A549 treated with DMSO at 1 μM for 4 hours (cell line): ENCODE results near the gene PROSER2. TPM values are rescaled to one million over a fixed set of nuclear protein-coding genes. Genes with fewer than 3 reads are reported as not detected.

Experiments used
- total RNA-seq: library from RNA; stranded (reverse); fragments of 200-300 nt; extraction: Qiagen RNA extraction; gene quantifications from 5 replicates; pipeline ENCODE4 v1.2.3, GENCODE V29; 2022; ENCODE audit warnings: low read depth

The PROSER2 gene
- total RNA-seq, result 34.3 to 39.8 TPM (median 38.9 TPM) in 5 replicates

GRCh38 chr10:11823122-11823988 lies at the start of gene PROSER2:
PROSER2 (plus strand) TSS chr10:11823356; CDS start chr10:11852078, 28,722 bp downstream.

Other genes with a start within 250 kb of the PROSER2 start
- gene USP6NL, start 211.7 kb upstream of the PROSER2 start, total RNA-seq, result 12.1 to 15.5 TPM (median 13.9 TPM) in 5 replicates
- gene ECHDC3, start 81.0 kb upstream of the PROSER2 start, total RNA-seq, result 8.9 to 9.7 TPM (median 9.5 TPM) in 5 replicates
- 14.4 to 20.1 TPM (median 17.2 TPM) in 5 replicates for gene UPF2, start 219.5 kb downstream of the PROSER2 start, total RNA-seq
- gene DHTKD1, start 245.6 kb downstream of the PROSER2 start, total RNA-seq, result 7.9 to 12.0 TPM (median 10.1 TPM) in 5 replicates